Liver (tissue), 9 donors: Measurements from ENCODE around the gene PLS1. TPM values are rescaled to one million over a fixed set of nuclear protein-coding genes. Genes with fewer than 3 reads are reported as not detected.

Source experiments
- DNase-seq: peaks from one replicate; pipeline ENCODE4 v3.0.0-alpha.2; 2017; ENCODE audit warnings: low spot score
- H3K27ac ChIP-seq, 2 donors: one replicate each; pipeline ENCODE4 v1.7.0; 2013; ENCODE audit warnings: inconsistent platforms in 2 of 2, low read length in 2 of 2, control low read depth in 1 of 2, low read depth in 1 of 2, mild to moderate bottlenecking in 1 of 2
- H3K27me3 ChIP-seq, 4 donors: one replicate each; pipeline versions ENCODE4 v1.6.1 to v1.7.0; 2013; ENCODE audit warnings: low read length in 3 of 4, inconsistent platforms in 1 of 4, mild to moderate bottlenecking in 1 of 4, moderate library complexity in 1 of 4; ENCODE audit not compliant: control insufficient read depth in 4 of 4, insufficient read depth in 4 of 4
- H3K36me3 ChIP-seq, 4 donors: one replicate each; pipeline versions ENCODE4 v1.6.1 to v1.7.0; 2013; ENCODE audit warnings: low read length in 3 of 4, mild to moderate bottlenecking in 3 of 4, low read depth in 1 of 4, moderate library complexity in 1 of 4; ENCODE audit not compliant: control insufficient read depth in 4 of 4, insufficient read depth in 3 of 4
- H3K4me1 ChIP-seq, 4 donors: one replicate each; pipeline versions ENCODE4 v1.6.1 to v1.7.0; 2013; ENCODE audit warnings: low read length in 3 of 4, mild to moderate bottlenecking in 3 of 4, moderate library complexity in 1 of 4; ENCODE audit not compliant: control insufficient read depth in 4 of 4, insufficient read depth in 4 of 4
- H3K4me3 ChIP-seq, 3 donors: one replicate each; pipeline versions ENCODE4 v1.6.1 to v1.7.0; 2013; ENCODE audit warnings: low read length in 3 of 3, control low read depth in 1 of 3, low read depth in 1 of 3, mild to moderate bottlenecking in 1 of 3
- H3K9ac ChIP-seq, 2 donors: one replicate each; pipeline ENCODE4 v1.7.0; 2013; ENCODE audit warnings: low read length in 2 of 2, mild to moderate bottlenecking in 2 of 2, moderate library complexity in 2 of 2, control low read depth in 1 of 2, low read depth in 1 of 2
- H3K9me3 ChIP-seq, 4 donors: one replicate each; pipeline versions ENCODE4 v1.6.1 to v1.7.0; 2013; ENCODE audit warnings: low read length in 3 of 4; ENCODE audit not compliant: control insufficient read depth in 4 of 4
- FOXA1 ChIP-seq: IDR thresholded peaks from 2 replicates; pipeline ENCODE4 v1.6.1; 2016; ENCODE audit warnings: antibody characterized with exemption
- FOXA2 ChIP-seq: IDR thresholded peaks from 2 replicates; pipeline ENCODE4 v1.6.1; 2016; ENCODE audit warnings: antibody characterized with exemption
- HNF4A ChIP-seq, 2 donors: conservative IDR thresholded peaks; 2 replicates each; pipeline ENCODE4 v1.6.1; 2016; ENCODE audit warnings: antibody characterized with exemption in 2 of 2, mild to moderate bottlenecking in 2 of 2
- HNF4G ChIP-seq: IDR thresholded peaks from 2 replicates; pipeline ENCODE4 v1.6.1; 2016; ENCODE audit warnings: antibody characterized with exemption
- JUND ChIP-seq, 2 donors: IDR thresholded peaks; 2 replicates each; pipeline ENCODE4 v1.6.1; 2016; ENCODE audit warnings: antibody characterized with exemption in 2 of 2
- MAX ChIP-seq: IDR thresholded peaks from 2 replicates; pipeline ENCODE4 v1.6.1; 2016; ENCODE audit warnings: antibody characterized with exemption
- NR2F2 ChIP-seq: IDR thresholded peaks from 2 replicates; pipeline ENCODE4 v1.6.1; 2016; ENCODE audit warnings: antibody characterized with exemption
- RXRA ChIP-seq, 2 donors: IDR thresholded peaks; 2 replicates each; pipeline ENCODE4 v1.6.1; 2017 to 2018; ENCODE audit warnings: antibody characterized with exemption in 2 of 2, mild to moderate bottlenecking in 1 of 2
- TAF1 ChIP-seq: conservative IDR thresholded peaks from 2 replicates; pipeline ENCODE4 v1.6.1; 2016; ENCODE audit warnings: antibody characterized with exemption, mild to moderate bottlenecking
- YY1 ChIP-seq: IDR thresholded peaks from 2 replicates; pipeline ENCODE4 v1.6.1; 2016; ENCODE audit warnings: antibody characterized with exemption, mild to moderate bottlenecking
- WGBS: extraction: QIAGEN DNeasy Blood & Tissue Kit; methylation state at CpG from one replicate; pipeline ENCODE4 v1.1.7; 2013; 5-methylcytosine and 5-hydroxymethylcytosine counted together
- polyA plus RNA-seq, 2 donors: library from polyadenylated mRNA; stranded (reverse) in 1 of 2; unstranded in 1 of 2; fragments of 200-250 nt in 1 of 2; fragments of >200 nt in 1 of 2; fragmentation: Nextera tagmentation in 1 of 2; extraction: Ambion mirVana in 1 of 2; gene quantifications; one replicate each; pipeline versions ENCODE4 v1.2.1 to v1.2.3, GENCODE V29; 2013 to 2015
- total RNA-seq, 2 donors: library from RNA; depleted of rRNA; stranded (reverse); fragments of >200 nt; gene quantifications; one replicate each; pipeline ENCODE4 v1.2.3, GENCODE V29; 2014
- TF ChIP-seq, protein P1 (sequence below): IDR thresholded peaks from 2 replicates; pipeline ENCODE4 v1.6.1; 2016; ENCODE audit warnings: antibody characterized with exemption, mild to moderate bottlenecking
- TF ChIP-seq, protein P2 (sequence below): fragments of 150-350 bp; IDR thresholded peaks from 2 replicates; pipeline ENCODE4 v1.5.1; 2017; ENCODE audit warnings: improper control_type of control experiment, low read depth, low read length; ENCODE audit not compliant: missing input control
- donor health status: healthy.
- donor health status: healthy.
- donor health status: healthy.
- donor health status: healthy.
- donor health status: healthy.

PLS1 gene
- total and polyA plus RNA-seq, 4 donors = 7.2 to 21.9 (median 10.1) TPM

DNA sequence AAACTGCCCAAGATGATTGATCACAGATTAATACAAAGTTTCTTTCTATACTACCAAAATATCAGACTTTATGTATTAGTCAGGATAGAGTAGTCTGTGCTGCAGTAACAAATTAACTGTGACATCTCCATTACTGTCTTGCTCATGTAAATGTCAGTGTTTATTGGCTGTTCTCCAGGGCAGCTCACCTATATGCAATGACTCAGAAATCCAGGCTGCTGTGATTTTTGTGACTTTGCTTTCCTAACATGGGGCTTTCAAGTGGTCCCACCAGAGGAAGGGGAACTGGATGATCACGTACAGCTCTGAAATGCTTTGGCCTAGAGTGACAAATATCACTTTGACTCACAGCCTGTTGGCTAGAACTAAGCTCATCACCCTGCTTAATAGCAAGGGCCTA is 12.9 kb downstream of the PLS1 start:
- Histone ChIP-seq H3K4me3 (no peak overlapping the region), H3K9me3 (no peaks in the 10 kb centered on the region), H3K27ac (no peak overlapping the region), H3K36me3 (no peaks in the 10 kb centered on the region), H3K4me1 (no peaks in the 10 kb centered on the region), H3K9ac (no peak overlapping the region), H3K27me3 (no peaks in the 10 kb centered on the region)
- no peak for TF ChIP-seq FOXA2
- TF ChIP-seq, protein P1, sequence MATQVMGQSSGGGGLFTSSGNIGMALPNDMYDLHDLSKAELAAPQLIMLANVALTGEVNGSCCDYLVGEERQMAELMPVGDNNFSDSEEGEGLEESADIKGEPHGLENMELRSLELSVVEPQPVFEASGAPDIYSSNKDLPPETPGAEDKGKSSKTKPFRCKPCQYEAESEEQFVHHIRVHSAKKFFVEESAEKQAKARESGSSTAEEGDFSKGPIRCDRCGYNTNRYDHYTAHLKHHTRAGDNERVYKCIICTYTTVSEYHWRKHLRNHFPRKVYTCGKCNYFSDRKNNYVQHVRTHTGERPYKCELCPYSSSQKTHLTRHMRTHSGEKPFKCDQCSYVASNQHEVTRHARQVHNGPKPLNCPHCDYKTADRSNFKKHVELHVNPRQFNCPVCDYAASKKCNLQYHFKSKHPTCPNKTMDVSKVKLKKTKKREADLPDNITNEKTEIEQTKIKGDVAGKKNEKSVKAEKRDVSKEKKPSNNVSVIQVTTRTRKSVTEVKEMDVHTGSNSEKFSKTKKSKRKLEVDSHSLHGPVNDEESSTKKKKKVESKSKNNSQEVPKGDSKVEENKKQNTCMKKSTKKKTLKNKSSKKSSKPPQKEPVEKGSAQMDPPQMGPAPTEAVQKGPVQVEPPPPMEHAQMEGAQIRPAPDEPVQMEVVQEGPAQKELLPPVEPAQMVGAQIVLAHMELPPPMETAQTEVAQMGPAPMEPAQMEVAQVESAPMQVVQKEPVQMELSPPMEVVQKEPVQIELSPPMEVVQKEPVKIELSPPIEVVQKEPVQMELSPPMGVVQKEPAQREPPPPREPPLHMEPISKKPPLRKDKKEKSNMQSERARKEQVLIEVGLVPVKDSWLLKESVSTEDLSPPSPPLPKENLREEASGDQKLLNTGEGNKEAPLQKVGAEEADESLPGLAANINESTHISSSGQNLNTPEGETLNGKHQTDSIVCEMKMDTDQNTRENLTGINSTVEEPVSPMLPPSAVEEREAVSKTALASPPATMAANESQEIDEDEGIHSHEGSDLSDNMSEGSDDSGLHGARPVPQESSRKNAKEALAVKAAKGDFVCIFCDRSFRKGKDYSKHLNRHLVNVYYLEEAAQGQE = no peak
- WGBS = 83% methylated on average over 1 of the region's 1 CpG
- DNase-seq = no peak

GRCh38 chr3:142611206-142611605 is 15.0 kb downstream of the PLS1 start:
- H3K9ac ChIP-seq = no peak overlapping the region
- H3K9me3 ChIP-seq = no peaks in the 10 kb centered on the region
- no peaks in the 10 kb centered on the region for H3K27me3 ChIP-seq
- no peaks in the 10 kb centered on the region for H3K4me1 ChIP-seq
- no peak for DNase-seq
- no peak overlapping the region for H3K4me3 ChIP-seq
- TF ChIP-seq RXRA (IDR thresholded peaks at IDR 0.05) = no peak
- no peak for TF ChIP-seq YY1
- TF ChIP-seq, protein P2, sequence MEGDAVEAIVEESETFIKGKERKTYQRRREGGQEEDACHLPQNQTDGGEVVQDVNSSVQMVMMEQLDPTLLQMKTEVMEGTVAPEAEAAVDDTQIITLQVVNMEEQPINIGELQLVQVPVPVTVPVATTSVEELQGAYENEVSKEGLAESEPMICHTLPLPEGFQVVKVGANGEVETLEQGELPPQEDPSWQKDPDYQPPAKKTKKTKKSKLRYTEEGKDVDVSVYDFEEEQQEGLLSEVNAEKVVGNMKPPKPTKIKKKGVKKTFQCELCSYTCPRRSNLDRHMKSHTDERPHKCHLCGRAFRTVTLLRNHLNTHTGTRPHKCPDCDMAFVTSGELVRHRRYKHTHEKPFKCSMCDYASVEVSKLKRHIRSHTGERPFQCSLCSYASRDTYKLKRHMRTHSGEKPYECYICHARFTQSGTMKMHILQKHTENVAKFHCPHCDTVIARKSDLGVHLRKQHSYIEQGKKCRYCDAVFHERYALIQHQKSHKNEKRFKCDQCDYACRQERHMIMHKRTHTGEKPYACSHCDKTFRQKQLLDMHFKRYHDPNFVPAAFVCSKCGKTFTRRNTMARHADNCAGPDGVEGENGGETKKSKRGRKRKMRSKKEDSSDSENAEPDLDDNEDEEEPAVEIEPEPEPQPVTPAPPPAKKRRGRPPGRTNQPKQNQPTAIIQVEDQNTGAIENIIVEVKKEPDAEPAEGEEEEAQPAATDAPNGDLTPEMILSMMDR = no peak
- TF ChIP-seq HNF4A (conservative IDR thresholded peaks at IDR 0.05) = no peak
- TF ChIP-seq MAX = no peak
- WGBS = 99% methylated on average over 1 of the region's 1 CpG
- no peaks in the 10 kb centered on the region for H3K36me3 ChIP-seq
- H3K27ac ChIP-seq = no peak overlapping the region

GRCh38 chr3:142613491-142613890 is 17.3 kb downstream of the PLS1 start:
- no peak for DNase-seq
- no peaks in the 10 kb centered on the region for H3K9me3 ChIP-seq
- no peak for TF ChIP-seq JUND (IDR thresholded peaks at IDR 0.05)
- no peak for TF ChIP-seq TAF1
- TF ChIP-seq HNF4G = no peak
- TF ChIP-seq FOXA2 = no peak
- TF ChIP-seq HNF4A (conservative IDR thresholded peaks at IDR 0.05) = no peak
- no peak for TF ChIP-seq YY1
- no peak for TF ChIP-seq RXRA (IDR thresholded peaks at IDR 0.05)
- TF ChIP-seq, protein P1 = no peak
- no peak for TF ChIP-seq NR2F2
- no peak for TF ChIP-seq FOXA1
- TF ChIP-seq, protein P2 = no peak
- TF ChIP-seq MAX = no peak
- H3K4me3 ChIP-seq = no peak overlapping the region
- 78% methylated on average over 1 of the region's 1 CpG for WGBS
- no peak overlapping the region for H3K27ac ChIP-seq
- no peak overlapping the region for H3K9ac ChIP-seq
- no peaks in the 10 kb centered on the region for H3K4me1 ChIP-seq
- no peaks in the 10 kb centered on the region for H3K27me3 ChIP-seq
- no peaks in the 10 kb centered on the region for H3K36me3 ChIP-seq
